HCT116 (cell line): Measurements from ENCODE around the gene LRP1B. TPM values are rescaled to one million over a fixed set of nuclear protein-coding genes. Genes with fewer than 3 reads are reported as not detected.

Source experiments
- ATAC-seq: fragments of 200-7000 bp; cut with Tn5 transposase; 2 replicates; pipeline ENCODE4 v1.9.1; 2020; ENCODE audit warnings: mild to moderate bottlenecking, moderate library complexity
- BruUV-seq: library from RNA; stranded (reverse); fragments of 400-500 nt; replicated peaks from 2 replicates; lab custom pipeline; 2021; lab: Mats Ljungman, UMichigan
- CTCF ChIA-PET: fragments of 300-600 bp; sonication (Branson Sonifier 250); formaldehyde crosslinking; loops from one replicate; lab custom pipeline; 2021; ENCODE audit warnings: antibody characterized with exemption; lab: Charles Lee
- POLR2A ChIA-PET: fragments of 300-600, 350-600 bp; sonication (Branson Sonifier 250); formaldehyde crosslinking; loops from one replicate; lab custom pipeline; 2021; ENCODE audit warnings: antibody characterized with exemption; lab: Charles Lee
- RAD21 ChIA-PET, 2 experiments: fragments of 300-600 bp; sonication (Branson Sonifier 250); formaldehyde crosslinking; loops; one replicate each; lab custom pipeline; 2023; ENCODE audit warnings: low total read pairs in 2 of 2; ENCODE audit not compliant: uncharacterized antibody in 2 of 2, unreplicated experiment in 2 of 2, low non-redundant PET in 1 of 2; lab: Charles Lee
- DNase-seq: peaks from one replicate; pipeline ENCODE4 v3.0.0-alpha.2; 2010; ENCODE audit warnings: low read depth, low spot score
- H2AFZ ChIP-seq: fragments of 200-600 bp; shearing (Covaris generic), sonication (generic); 2 replicates; pipeline ENCODE4 v1.6.1; 2017; ENCODE audit warnings: low read depth, mixed run types, mixed read lengths, antibody characterized with exemption, low read length; ENCODE audit not compliant: poor library complexity, severe bottlenecking
- H3K27ac ChIP-seq: 2 replicates; pipeline ENCODE4 v1.5.1; 2012; ENCODE audit warnings: low read depth, low read length
- H3K27me3 ChIP-seq: fragments of 200-600 bp; sonication (generic); 2 replicates; pipeline ENCODE4 v1.6.1; 2016; ENCODE audit warnings: mixed run types, low read length, mixed read lengths; ENCODE audit not compliant: insufficient read depth
- H3K36me3 ChIP-seq, 2 experiments: fragments of 200-500 bp in 1 of 2; fragments of 200-600 bp in 1 of 2; sonication (Bioruptor generic) in 1 of 2; sonication (generic) in 1 of 2; 2 replicates each; pipeline versions ENCODE4 v1.5.1 to v1.6.1; 2014 to 2016; ENCODE audit warnings: low read length in 2 of 2, inconsistent platforms in 1 of 2, mixed read lengths in 1 of 2, mixed run types in 1 of 2; ENCODE audit not compliant: insufficient read depth in 2 of 2, control insufficient read depth in 1 of 2
- H3K4me1 ChIP-seq, 2 experiments: fragments of 200-600 bp in 1 of 2; sonication (generic) in 1 of 2; 2 replicates each; pipeline versions ENCODE4 v1.5.1 to v1.6.1; 2012 to 2017; ENCODE audit warnings: low read length in 2 of 2, inconsistent platforms in 1 of 2, mild to moderate bottlenecking in 1 of 2, mixed read lengths in 1 of 2, mixed run types in 1 of 2, moderate library complexity in 1 of 2; ENCODE audit not compliant: insufficient read depth in 2 of 2, control insufficient read depth in 1 of 2
- H3K4me2 ChIP-seq: fragments of 200-600 bp; sonication (generic); 2 replicates; pipeline ENCODE4 v1.6.1; 2017; ENCODE audit warnings: mixed run types, low read length, mixed read lengths
- H3K4me3 ChIP-seq, 2 experiments: fragments of 200-600 bp in 1 of 2; sonication (generic) in 1 of 2; replicated peaks in 1 of 2; 2 replicates each; pipeline ENCODE4 v1.5.1; 2011 to 2016; ENCODE audit warnings: low read length in 2 of 2, control low read depth in 1 of 2, low read depth in 1 of 2, mild to moderate bottlenecking in 1 of 2, mixed read lengths in 1 of 2, mixed run types in 1 of 2
- H3K79me2 ChIP-seq: fragments of 200-600 bp; sonication (generic); 2 replicates; pipeline ENCODE4 v1.6.1; 2017; ENCODE audit warnings: mild to moderate bottlenecking, mixed run types, low read length, moderate library complexity, mixed read lengths; ENCODE audit not compliant: insufficient read depth
- H3K9ac ChIP-seq: fragments of 200-600 bp; sonication (generic); 2 replicates; pipeline ENCODE4 v1.6.1; 2016; ENCODE audit warnings: low read length, mixed read lengths
- H3K9me2 ChIP-seq: fragments of 200-600 bp; sonication (generic), shearing (Covaris generic); 2 replicates; pipeline ENCODE4 v1.6.1; 2017; ENCODE audit warnings: mixed run types, mild to moderate bottlenecking, moderate library complexity; ENCODE audit not compliant: insufficient read depth
- H3K9me3 ChIP-seq, 2 experiments: fragments of 200-500 bp in 1 of 2; fragments of 200-600 bp in 1 of 2; sonication (Bioruptor generic) in 1 of 2; sonication (generic) in 1 of 2; 2 replicates each; pipeline ENCODE4 v1.6.1; 2014 to 2017; ENCODE audit warnings: low read length in 2 of 2, mixed read lengths in 2 of 2, inconsistent platforms in 1 of 2, low read depth in 1 of 2, mild to moderate bottlenecking in 1 of 2, mixed run types in 1 of 2, moderate library complexity in 1 of 2; ENCODE audit not compliant: control insufficient read depth in 1 of 2, insufficient read depth in 1 of 2
- H4K20me1 ChIP-seq: fragments of 200-600 bp; sonication (generic), shearing (Covaris generic); 2 replicates; pipeline ENCODE4 v1.6.1; 2017; ENCODE audit warnings: mixed run types, mild to moderate bottlenecking, moderate library complexity; ENCODE audit not compliant: insufficient read depth
- CBX3 ChIP-seq: IDR thresholded peaks from 2 replicates; pipeline ENCODE4 v1.6.1; 2012; ENCODE audit warnings: low read depth
- CEBPB ChIP-seq: IDR thresholded peaks from 2 replicates; pipeline ENCODE4 v1.6.1; 2012; ENCODE audit warnings: low read depth
- EGR1 ChIP-seq: IDR thresholded peaks from 2 replicates; pipeline ENCODE4 v1.6.1; 2012; ENCODE audit warnings: low read depth
- ELF1 ChIP-seq: IDR thresholded peaks from 2 replicates; pipeline ENCODE4 v1.6.1; 2012; ENCODE audit warnings: low read depth, borderline replicate concordance
- EZH2phosphoT487 ChIP-seq: fragments of 200-600 bp; IDR thresholded peaks from 2 replicates; pipeline ENCODE4 v1.6.1; 2018; ENCODE audit warnings: antibody characterized with exemption, borderline replicate concordance
- FOSL1 ChIP-seq: IDR thresholded peaks from 2 replicates; pipeline ENCODE4 v1.6.1; 2012; ENCODE audit warnings: low read depth
- JUND ChIP-seq: IDR thresholded peaks from 2 replicates; pipeline ENCODE4 v1.6.1; 2012
- MAX ChIP-seq: IDR thresholded peaks from 2 replicates; pipeline ENCODE4 v1.6.1; 2012
- POLR2A ChIP-seq: IDR thresholded peaks from 2 replicates; pipeline ENCODE4 v1.7.0; 2011; ENCODE audit warnings: borderline replicate concordance; ENCODE audit not compliant: insufficient read depth, insufficient read length; ENCODE audit errors: extremely low read depth
- RAD21 ChIP-seq: IDR thresholded peaks from 2 replicates; pipeline ENCODE4 v1.6.1; 2012; ENCODE audit warnings: low read depth, mild to moderate bottlenecking
- REST ChIP-seq: IDR thresholded peaks from 2 replicates; pipeline ENCODE4 v1.6.1; 2012; ENCODE audit warnings: low read depth
- SP1 ChIP-seq: IDR thresholded peaks from 2 replicates; pipeline ENCODE4 v1.6.1; 2012; ENCODE audit warnings: low read depth
- SRF ChIP-seq: IDR thresholded peaks from 2 replicates; pipeline ENCODE4 v1.6.1; 2012; ENCODE audit warnings: low read depth
- TCF7L2 ChIP-seq: IDR thresholded peaks from 2 replicates; pipeline ENCODE4 v1.7.0; 2011; ENCODE audit warnings: borderline replicate concordance, inconsistent platforms; ENCODE audit not compliant: insufficient read depth, insufficient read length; ENCODE audit errors: extremely low read depth
- ZBTB33 ChIP-seq: IDR thresholded peaks from 2 replicates; pipeline ENCODE4 v1.6.1; 2011; ENCODE audit warnings: mild to moderate bottlenecking, low read length, moderate library complexity; ENCODE audit not compliant: insufficient replicate concordance; ENCODE audit errors: extremely low read depth
- ZFX ChIP-seq: fragments of 450-650 bp; IDR thresholded peaks from 2 replicates; pipeline ENCODE4 v1.6.1; 2017
- ZNF274 ChIP-seq: fragments of 200-500 bp; sonication (Bioruptor generic); IDR thresholded peaks from 2 replicates; pipeline ENCODE4 v1.6.1; 2014; ENCODE audit warnings: mild to moderate bottlenecking, low read depth, low read length, inconsistent platforms
- intact Hi-C: fragments of 100-400 bp; cut with micrococcal nuclease; formaldehyde crosslinking; loops from 2 replicates; pipeline ENCODE4 v1.10.0; 2022
- total RNA-seq: library from RNA; stranded (reverse); gene quantifications from one replicate; pipeline ENCODE4 v1.2.1, GENCODE V29; 2021; ENCODE audit not compliant: unreplicated experiment

LRP1B gene
- total RNA-seq, 1 experiment from 2014 or later, result 0.34 TPM

- Histone ChIP-seq H2AFZ (no peak overlapping the region), H4K20me1 (no peaks in the 10 kb centered on the region), H3K79me2 (no peaks in the 10 kb centered on the region), H3K4me1 (peaks cover 0 to 9% of the 10 kb centered on the region in 2 experiments; a peak in 2 of 4 replicates), H3K9ac (no peak overlapping the region), H3K27ac (no peak overlapping the region), H3K9me3 (no peaks in the 10 kb centered on the region), H3K9me2 (no peaks in the 10 kb centered on the region), H3K36me3 (no peaks in the 10 kb centered on the region), H3K4me3 (no peak overlapping the region), H3K4me2 (no peak overlapping the region), H3K27me3 (no peaks in the 10 kb centered on the region)
- ChIA-PET RAD21 (no interaction called here), POLR2A (no interaction called here), CTCF (no interaction called here)
- ATAC-seq, result no peak
- intact Hi-C loops, result no loop called here
- BruUV-seq, result no TSS peak
- TF ChIP-seq CBX3, result no peak
- DNase-seq, result no peak
Measured at GRCh38 chr2:142044197-142044596, 86.6 kb downstream of the LRP1B start.

DNA sequence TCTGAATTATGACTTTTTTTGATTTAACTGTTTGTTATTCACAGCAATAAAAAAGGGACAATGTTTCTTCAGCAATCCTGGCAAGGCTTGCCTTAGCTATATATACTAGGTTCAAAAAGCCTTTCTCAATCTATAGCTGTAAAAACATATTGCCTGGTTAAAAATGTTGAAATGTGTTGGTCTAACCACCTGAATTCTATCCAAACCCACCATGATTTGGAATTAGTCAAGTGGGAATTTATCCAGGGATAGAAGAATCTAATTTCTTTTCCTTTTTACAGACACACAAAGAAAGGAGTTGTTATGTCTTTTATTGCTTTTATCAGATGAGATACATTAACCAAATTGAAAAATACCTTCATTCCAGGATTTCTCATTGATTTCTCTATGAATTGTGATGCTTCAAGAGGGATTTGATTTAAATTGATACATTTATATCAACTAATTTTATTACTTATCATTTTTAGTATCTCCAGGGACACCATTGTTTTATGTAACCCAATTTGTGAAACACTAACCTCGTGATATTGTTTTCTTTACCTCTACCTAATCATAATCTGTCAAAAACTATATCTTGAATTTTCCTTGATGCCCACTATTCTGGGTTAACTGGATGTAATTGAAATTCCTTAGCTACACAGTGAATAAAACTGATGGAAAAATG is 88.1 kb downstream of the LRP1B start:
- Histone ChIP-seq H3K9me2 (no peaks in the 10 kb centered on the region), H3K9ac (no peak overlapping the region), H3K4me3 (no peak overlapping the region), H4K20me1 (no peaks in the 10 kb centered on the region), H3K4me1 (peaks cover 0 to 9% of the 10 kb centered on the region in 2 experiments; a peak in 2 of 4 replicates), H3K4me2 (no peak overlapping the region), H3K9me3 (no peaks in the 10 kb centered on the region), H3K27me3 (no peaks in the 10 kb centered on the region), H3K36me3 (no peaks in the 10 kb centered on the region), H2AFZ (no peak overlapping the region), H3K79me2 (no peaks in the 10 kb centered on the region), H3K27ac (no peak overlapping the region)
- BruUV-seq, result no TSS peak
- CTCF ChIA-PET, result no interaction called here
- POLR2A ChIA-PET, result no interaction called here
- no peak for ATAC-seq
- intact Hi-C loops, result no loop called here
- RAD21 ChIA-PET, result no interaction called here
- no peak for DNase-seq
- TF ChIP-seq SRF, result no peak
- TF ChIP-seq EGR1, result no peak
- TF ChIP-seq POLR2A, result no peak
- no peak for TF ChIP-seq CBX3
- no peak for TF ChIP-seq TCF7L2
- TF ChIP-seq ZBTB33, result no peak
- TF ChIP-seq JUND, result no peak
- TF ChIP-seq ZFX, result no peak
- no peak for TF ChIP-seq ZNF274
- TF ChIP-seq SP1, result no peak
- no peak for TF ChIP-seq MAX
- TF ChIP-seq REST, result no peak
- no peak for TF ChIP-seq RAD21
- no peak for TF ChIP-seq ELF1
- TF ChIP-seq FOSL1, result no peak
- TF ChIP-seq CEBPB, result no peak
- TF ChIP-seq EZH2phosphoT487, result no peak
